ENCODE results near the gene SORCS1.

DNA sequence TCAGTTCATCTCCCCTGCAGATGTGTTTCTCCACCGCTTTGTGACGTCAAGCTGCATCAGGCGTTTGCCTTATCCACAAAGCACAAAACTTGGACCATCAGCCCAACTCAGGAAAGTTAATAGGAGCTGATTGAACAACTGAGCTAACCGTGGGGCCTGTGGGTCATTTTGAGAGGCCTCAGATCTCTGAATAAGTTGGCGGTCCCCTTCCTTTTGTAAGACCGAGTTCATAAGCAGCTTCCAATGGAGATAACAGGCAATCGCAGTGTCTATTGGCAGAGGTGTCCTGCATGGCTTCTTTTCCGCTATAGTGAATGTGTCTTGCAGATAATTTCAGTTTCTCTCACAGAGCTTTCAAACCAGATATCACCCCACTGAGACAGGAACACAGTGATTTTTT lies 154.0 kb downstream of the SORCS1 start:
- TF ChIP-seq, protein P1, sequence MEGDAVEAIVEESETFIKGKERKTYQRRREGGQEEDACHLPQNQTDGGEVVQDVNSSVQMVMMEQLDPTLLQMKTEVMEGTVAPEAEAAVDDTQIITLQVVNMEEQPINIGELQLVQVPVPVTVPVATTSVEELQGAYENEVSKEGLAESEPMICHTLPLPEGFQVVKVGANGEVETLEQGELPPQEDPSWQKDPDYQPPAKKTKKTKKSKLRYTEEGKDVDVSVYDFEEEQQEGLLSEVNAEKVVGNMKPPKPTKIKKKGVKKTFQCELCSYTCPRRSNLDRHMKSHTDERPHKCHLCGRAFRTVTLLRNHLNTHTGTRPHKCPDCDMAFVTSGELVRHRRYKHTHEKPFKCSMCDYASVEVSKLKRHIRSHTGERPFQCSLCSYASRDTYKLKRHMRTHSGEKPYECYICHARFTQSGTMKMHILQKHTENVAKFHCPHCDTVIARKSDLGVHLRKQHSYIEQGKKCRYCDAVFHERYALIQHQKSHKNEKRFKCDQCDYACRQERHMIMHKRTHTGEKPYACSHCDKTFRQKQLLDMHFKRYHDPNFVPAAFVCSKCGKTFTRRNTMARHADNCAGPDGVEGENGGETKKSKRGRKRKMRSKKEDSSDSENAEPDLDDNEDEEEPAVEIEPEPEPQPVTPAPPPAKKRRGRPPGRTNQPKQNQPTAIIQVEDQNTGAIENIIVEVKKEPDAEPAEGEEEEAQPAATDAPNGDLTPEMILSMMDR (IDR thresholded peaks at IDR 0.05) = no peak
- TF ChIP-seq EZH2 (IDR thresholded peaks at IDR 0.05) = no peak

Measured in neural progenitor cell (in vitro differentiated cells).